ENCODE results near the gene ARSG. TPM values are rescaled to one million over a fixed set of nuclear protein-coding genes. Genes with fewer than 3 reads are reported as not detected.
"Not testable (repeated sequence)": the region's sequence is repeated elsewhere in the genome, so short reads cannot be mapped to it uniquely, and the experiment has no call there.

ARSG gene
- polyA plus RNA-seq (2014; cell fraction: cytosol; rRNA removed), result 3.4 and 6.3 TPM in 2 replicates
- polyA plus RNA-seq (2014; cell fraction: nucleus; rRNA removed), result 7.8 and 9.5 TPM in 2 replicates

- DNase-seq (ENCODE audit: low spot score), result peak; percentile 75
Observed at GRCh38 chr17:68290955-68291835, at the start of gene ARSG, which contains the start of gene SLC16A6. TSS of gene ARSG (plus strand) at chr17:68291495. CDS start at chr17:68307494, 15,999 bp downstream. TSS of gene SLC16A6 (minus strand) at chr17:68291127. CDS start at chr17:68278320, 12,807 bp downstream.

GRCh38 chr17:68246271-68247028 is 44.8 kb upstream of the ARSG start:
- no peak for DNase-seq (ENCODE audit: low spot score)

- DNase-seq (ENCODE audit: low spot score), result peak; percentile 96
Observed at GRCh38 chr17:68247445-68248198, 43.7 kb upstream of the ARSG start, which contains the start of gene AMZ2. TSS of gene AMZ2 (plus strand) at chr17:68248043. CDS start at chr17:68250188, 2,145 bp downstream.

- DNase-seq (ENCODE audit: low spot score), result peak; percentile 82
Observed at GRCh38 chr17:68248199-68248825, 43.0 kb upstream of the ARSG start.

- DNase-seq (ENCODE audit: low spot score), result no peak
Observed at GRCh38 chr17:68248891-68249290, 42.4 kb upstream of the ARSG start.

- no peak for DNase-seq (ENCODE audit: low spot score)
Observed at GRCh38 chr17:68249354-68249765, 41.9 kb upstream of the ARSG start.

GRCh38 chr17:68253426-68253825 is 37.9 kb upstream of the ARSG start:
- not testable (repeated sequence) for DNase-seq (ENCODE audit: low spot score)

- DNase-seq (ENCODE audit: low spot score), result no peak
Observed at GRCh38 chr17:68255151-68255550, 36.1 kb upstream of the ARSG start.

GRCh38 chr17:68255731-68256538 is 35.4 kb upstream of the ARSG start:
- DNase-seq (ENCODE audit: low spot score), result no peak

- not testable (repeated sequence) for DNase-seq (ENCODE audit: low spot score)
Observed at GRCh38 chr17:68256701-68257100, 34.6 kb upstream of the ARSG start.

GRCh38 chr17:68257934-68258333 is 33.4 kb upstream of the ARSG start:
- no peak for DNase-seq (ENCODE audit: low spot score)

GRCh38 chr17:68258890-68259647 is 32.2 kb upstream of the ARSG start:
- peak; percentile 56 for DNase-seq (ENCODE audit: low spot score)

GRCh38 chr17:68259648-68259951 is 31.7 kb upstream of the ARSG start:
- DNase-seq (ENCODE audit: low spot score), result not testable (repeated sequence)

GRCh38 chr17:68260051-68260762 is 31.1 kb upstream of the ARSG start:
- no peak for DNase-seq (ENCODE audit: low spot score)

GRCh38 chr17:68262467-68262866 is 28.8 kb upstream of the ARSG start:
- DNase-seq (ENCODE audit: low spot score), result not testable (repeated sequence)

GRCh38 chr17:68263101-68263681 is 28.1 kb upstream of the ARSG start:
- DNase-seq (ENCODE audit: low spot score), result peak; percentile 54

GRCh38 chr17:68265833-68266232 is 25.5 kb upstream of the ARSG start:
- DNase-seq (ENCODE audit: low spot score), result not testable (repeated sequence)

- DNase-seq (ENCODE audit: low spot score), result no peak
Observed at GRCh38 chr17:68273722-68274121, 17.6 kb upstream of the ARSG start.

Data from SK-N-DZ (cell line).